Transverse colon (tissue), 4 donors: ENCODE measurements around the gene USP2. TPM values are rescaled to one million over a fixed set of nuclear protein-coding genes. Genes with fewer than 3 reads are reported as not detected.

Source experiments
- DNase-seq: peaks from one replicate; pipeline ENCODE4 v3.0.0-alpha.2; 2019
- H3K27ac ChIP-seq, 4 donors: fragments of 200-600 bp; sonication (generic); 2 replicates each; pipeline ENCODE4 v1.5.1; 2016 to 2018; ENCODE audit warnings: inconsistent platforms in 4 of 4
- H3K27me3 ChIP-seq: fragments of 200-600 bp; sonication (generic); 2 replicates; pipeline ENCODE4 v1.5.1; 2017; ENCODE audit warnings: inconsistent platforms
- H3K36me3 ChIP-seq, 4 donors: fragments of 200-600 bp; sonication (generic); 2 replicates each; pipeline ENCODE4 v1.5.1; 2017 to 2019; ENCODE audit warnings: inconsistent platforms in 4 of 4
- H3K4me1 ChIP-seq, 4 donors: fragments of 200-600 bp; sonication (generic); 2 replicates each; pipeline ENCODE4 v1.5.1; 2017 to 2020; ENCODE audit warnings: inconsistent platforms in 4 of 4
- H3K4me3 ChIP-seq, 4 donors: fragments of 200-600 bp; sonication (generic); 1 replicate in 1 of 4; 2 replicates in 3 of 4; pipeline versions ENCODE4 v1.5.1 to v1.6.1; 2017 to 2019; ENCODE audit warnings: inconsistent platforms in 4 of 4
- H3K9me3 ChIP-seq, 2 donors: fragments of 200-600 bp; sonication (generic); 2 replicates each; pipeline ENCODE4 v1.5.1; 2017 to 2019; ENCODE audit warnings: inconsistent platforms in 2 of 2
- CTCF ChIP-seq, 5 experiments: fragments of 200-600 bp in 3 of 5; fragments of 450-650 bp in 2 of 5; sonication (generic) in 3 of 5; IDR thresholded peaks; 1 replicate in 2 of 5; 2 replicates in 3 of 5; pipeline ENCODE4 v1.5.1; 2016 to 2017; ENCODE audit warnings: antibody characterized with exemption in 5 of 5, inconsistent platforms in 3 of 5, mild to moderate bottlenecking in 2 of 5, moderate library complexity in 1 of 5
- EP300 ChIP-seq: sonication (generic); formaldehyde crosslinking; IDR thresholded peaks from one replicate; pipeline ENCODE4 v1.6.1; 2017; ENCODE audit warnings: antibody characterized with exemption, low read depth
- POLR2A ChIP-seq: fragments of 450-650 bp; IDR thresholded peaks from one replicate; pipeline ENCODE4 v1.6.1; 2016; ENCODE audit warnings: antibody characterized with exemption, mild to moderate bottlenecking, moderate library complexity
- POLR2AphosphoS5 ChIP-seq, 3 donors: sonication (generic); formaldehyde crosslinking; IDR thresholded peaks; one replicate each; pipeline ENCODE4 v1.6.1; 2016; ENCODE audit warnings: antibody characterized with exemption in 3 of 3
- WGBS, 2 donors: methylation state at CpG; one replicate each; pipeline ENCODE4 v1.1.5; 2018; ENCODE audit warnings: low coverage in 1 of 2; 5-methylcytosine and 5-hydroxymethylcytosine counted together
- in situ Hi-C, 4 donors: fragments of 200-750 bp; cut with MboI; loops; one replicate each; pipeline versions ENCODE4 v1.15.0 to v1.15.1; 2017; ENCODE audit warnings: low sequenced_read_pairs in 3 of 4, low pct_ligation_motif_present in 1 of 4, low pct_unique_long_range_greater_than_20kb in 1 of 4
- intact Hi-C: fragments of 100-400 bp; cut with DNase I; formaldehyde crosslinking; loops from one replicate; pipeline ENCODE4 v1.15.1; 2023; ENCODE audit warnings: low total_unique reads
- total RNA-seq, 4 donors: library from RNA; depleted of rRNA; stranded (reverse); fragments of >200 nt; gene quantifications; one replicate each; pipeline ENCODE4 v1.1.0, GENCODE V29; 2016

Gene USP2
- total RNA-seq, 4 donors from 2014 or later, result 9.8 to 26.6 (median 22.7) TPM

DNA sequence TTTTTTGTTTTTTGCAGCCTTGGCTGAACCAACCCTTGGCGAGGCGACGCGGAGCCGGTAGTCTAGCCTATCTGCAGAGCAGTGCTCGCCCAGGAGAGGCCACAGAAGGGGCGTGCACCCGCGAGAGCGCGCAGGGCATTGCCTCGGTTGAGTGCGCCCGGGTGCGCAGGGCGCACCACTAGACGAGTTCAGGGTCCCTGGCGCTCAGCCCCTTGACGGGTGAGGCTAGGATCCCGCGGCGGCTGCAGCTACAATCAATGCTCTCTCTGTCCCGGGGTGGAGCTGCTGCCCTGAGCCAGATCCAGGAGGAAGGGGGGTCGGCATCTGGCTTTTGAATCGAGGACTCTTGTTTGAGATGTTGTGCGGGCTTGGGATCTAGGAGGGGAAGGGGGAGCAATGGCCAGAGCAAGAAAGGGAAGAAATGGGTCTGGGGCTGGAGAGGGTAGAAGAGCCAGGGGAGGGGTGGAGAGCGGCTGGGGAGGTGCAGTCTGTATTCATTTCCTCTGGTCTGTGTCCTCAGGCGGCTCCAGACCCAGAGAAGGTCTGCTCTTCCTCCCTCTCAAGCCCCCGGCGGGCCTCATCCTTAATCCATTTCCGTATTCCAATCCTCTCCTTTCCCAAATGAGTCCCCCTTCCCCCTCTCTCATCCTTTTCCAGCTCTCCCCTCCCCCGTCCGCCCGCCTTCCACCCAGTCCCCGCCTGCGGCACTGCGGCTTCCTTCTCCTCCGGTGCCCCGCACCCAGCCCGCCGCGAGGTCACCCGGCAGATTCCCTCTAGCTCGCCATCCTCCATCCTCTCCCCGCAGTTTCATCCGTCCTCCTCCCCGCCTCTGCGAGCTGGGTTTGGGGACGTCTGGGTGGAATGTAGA, 40.7 kb upstream of the USP2 start:
- in situ Hi-C loops (no loop called here), intact Hi-C loops (no loop called here)
- H3K27me3 ChIP-seq, result peaks cover 38% of the 10 kb centered on the region
- 0 to 6% methylated on average over 5 to 49 of the region's 49 CpGs for WGBS, 2 donors
- H3K36me3 ChIP-seq, result no peaks in the 10 kb centered on the region
- peak overlapping the region; percentile 70 to 71 (median 70) for H3K27ac ChIP-seq
- no peaks in the 10 kb centered on the region for H3K9me3 ChIP-seq
- no peak for DNase-seq
- no peak for TF ChIP-seq EP300
- TF ChIP-seq POLR2AphosphoS5 (IDR thresholded peaks at IDR 0.05), result no peak
- TF ChIP-seq CTCF (IDR thresholded peaks at IDR 0.05), result no peak
- no peak for TF ChIP-seq POLR2A
- peaks cover 0 to 16% (median 2%) of the 10 kb centered on the region in 4 donors for H3K4me1 ChIP-seq
- peak overlapping the region; percentile 10 to 50 (median 38) for H3K4me3 ChIP-seq

DNA sequence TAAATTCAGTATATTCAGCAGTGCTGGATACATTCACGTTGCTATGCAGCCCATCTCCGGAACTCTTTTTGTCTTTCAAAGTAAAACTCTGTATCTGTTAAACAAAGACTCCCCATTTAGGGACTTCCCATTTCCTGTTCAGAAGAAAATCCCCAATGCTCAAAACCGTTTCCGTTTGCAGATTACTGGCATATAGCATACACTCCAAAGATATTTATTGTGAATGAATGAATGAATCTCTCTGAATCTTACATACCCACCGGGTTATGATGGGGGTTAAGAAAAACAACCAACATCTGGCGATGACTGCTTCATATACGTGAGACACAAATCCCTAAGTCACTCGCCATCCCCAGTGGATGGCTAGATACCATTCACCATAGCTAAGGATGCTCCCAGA, 39.9 kb upstream of the USP2 start:
- no peak for DNase-seq
- H3K27ac ChIP-seq, result no peak overlapping the region
- no peaks in the 10 kb centered on the region for H3K36me3 ChIP-seq
- WGBS, 2 donors, result 35% methylated on average over 7 to 8 of the region's 8 CpGs
- TF ChIP-seq POLR2AphosphoS5 (IDR thresholded peaks at IDR 0.05) (no peak), POLR2A (no peak), EP300 (no peak), CTCF (IDR thresholded peaks at IDR 0.05) (no peak)
- H3K9me3 ChIP-seq, result no peaks in the 10 kb centered on the region
- H3K27me3 ChIP-seq, result peaks cover 38% of the 10 kb centered on the region
- peaks cover 0 to 16% (median 2%) of the 10 kb centered on the region in 4 donors for H3K4me1 ChIP-seq
- intact Hi-C loops, result no loop called here
- in situ Hi-C loops, result no loop called here
- peak overlapping the region in 1 of 4 donors; percentile 50 for H3K4me3 ChIP-seq

DNA sequence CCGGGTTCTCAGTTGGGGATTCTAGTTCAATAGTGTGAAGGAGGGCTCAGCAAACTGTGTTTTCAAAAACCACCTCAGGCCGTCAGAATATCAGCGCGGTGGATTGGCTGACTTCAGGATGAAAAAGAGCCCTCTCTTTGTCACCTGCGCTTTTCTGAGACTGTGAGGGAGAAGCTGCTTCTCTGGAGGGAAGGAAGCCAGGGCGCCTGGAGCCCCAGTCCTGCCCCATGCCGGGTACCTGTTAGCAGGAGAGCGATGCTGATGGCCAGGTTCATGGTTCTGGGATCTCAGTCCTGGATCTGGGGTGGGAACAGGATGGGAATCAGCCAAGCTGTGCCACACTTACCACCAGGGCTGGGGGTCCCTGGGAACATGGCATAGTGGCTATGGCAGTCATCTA, 39.1 kb upstream of the USP2 start:
- Histone ChIP-seq H3K36me3 (no peaks in the 10 kb centered on the region), H3K4me3 (no peak overlapping the region), H3K27ac (no peak overlapping the region), H3K9me3 (no peaks in the 10 kb centered on the region), H3K27me3 (peaks cover 38% of the 10 kb centered on the region), H3K4me1 (peaks cover 0 to 16% (median 2%) of the 10 kb centered on the region in 4 donors)
- intact Hi-C loops, result no loop called here
- in situ Hi-C loops, result no loop called here
- WGBS, 2 donors, result 84 to 88% methylated on average over 5 to 8 of the region's 8 CpGs
- TF ChIP-seq POLR2AphosphoS5 (IDR thresholded peaks at IDR 0.05) (no peak), EP300 (no peak), CTCF (IDR thresholded peaks at IDR 0.05) (no peak)
- DNase-seq, result no peak

GRCh38 chr11:119419834-119420492, 38.5 kb upstream of the USP2 start:
- H3K9me3 ChIP-seq, result no peaks in the 10 kb centered on the region
- intact Hi-C loops, result no loop called here
- H3K27me3 ChIP-seq, result peaks cover 38% of the 10 kb centered on the region
- DNase-seq, result no peak
- no peak overlapping the region for H3K4me3 ChIP-seq
- peaks cover 0 to 16% (median 2%) of the 10 kb centered on the region in 4 donors for H3K4me1 ChIP-seq
- no peaks in the 10 kb centered on the region for H3K36me3 ChIP-seq
- WGBS, 2 donors, result 83% methylated on average over 18 of the region's 18 CpGs; no CpG with 5 or more reads in 1 of the 2 donors
- no peak overlapping the region for H3K27ac ChIP-seq
- in situ Hi-C loops, result no loop called here
- no peak for TF ChIP-seq POLR2AphosphoS5 (IDR thresholded peaks at IDR 0.05)
- no peak for TF ChIP-seq EP300
- no peak for TF ChIP-seq POLR2A
- no peak for TF ChIP-seq CTCF (IDR thresholded peaks at IDR 0.05)
